OCI-LY1 (cell line): ENCODE data around the gene RBP4.

ENCODE experiments used
- CTCF ChIP-seq: fragments of 200-600 bp; sonication (generic), shearing (Covaris generic); IDR thresholded peaks from 2 replicates; pipeline ENCODE4 v1.5.1; 2017; ENCODE audit warnings: mild to moderate bottlenecking, antibody characterized with exemption, low read length, moderate library complexity, mixed read lengths
- EZH2 ChIP-seq: fragments of 200-600 bp; sonication (generic), shearing (Covaris generic); IDR thresholded peaks from 2 replicates; pipeline ENCODE4 v1.8.0; 2017; ENCODE audit warnings: borderline replicate concordance, mixed run types, mild to moderate bottlenecking, antibody characterized with exemption, low read length, moderate library complexity, mixed read lengths

GRCh38 chr10:93597075-93597599 is 3.9 kb downstream of the RBP4 start:
- TF ChIP-seq CTCF, result no peak
- TF ChIP-seq EZH2, result no peak
